ENCODE measurements around the gene CNKSR3. TPM values are rescaled to one million over a fixed set of nuclear protein-coding genes. Genes with fewer than 3 reads are reported as not detected.
A peak's percentile ranks its signal among the peaks of the same experiment; 100 is the strongest.

Gene CNKSR3
- total and polyA plus RNA-seq, 8 donors: 10.5 to 33.2 (median 29.8) TPM

DNA sequence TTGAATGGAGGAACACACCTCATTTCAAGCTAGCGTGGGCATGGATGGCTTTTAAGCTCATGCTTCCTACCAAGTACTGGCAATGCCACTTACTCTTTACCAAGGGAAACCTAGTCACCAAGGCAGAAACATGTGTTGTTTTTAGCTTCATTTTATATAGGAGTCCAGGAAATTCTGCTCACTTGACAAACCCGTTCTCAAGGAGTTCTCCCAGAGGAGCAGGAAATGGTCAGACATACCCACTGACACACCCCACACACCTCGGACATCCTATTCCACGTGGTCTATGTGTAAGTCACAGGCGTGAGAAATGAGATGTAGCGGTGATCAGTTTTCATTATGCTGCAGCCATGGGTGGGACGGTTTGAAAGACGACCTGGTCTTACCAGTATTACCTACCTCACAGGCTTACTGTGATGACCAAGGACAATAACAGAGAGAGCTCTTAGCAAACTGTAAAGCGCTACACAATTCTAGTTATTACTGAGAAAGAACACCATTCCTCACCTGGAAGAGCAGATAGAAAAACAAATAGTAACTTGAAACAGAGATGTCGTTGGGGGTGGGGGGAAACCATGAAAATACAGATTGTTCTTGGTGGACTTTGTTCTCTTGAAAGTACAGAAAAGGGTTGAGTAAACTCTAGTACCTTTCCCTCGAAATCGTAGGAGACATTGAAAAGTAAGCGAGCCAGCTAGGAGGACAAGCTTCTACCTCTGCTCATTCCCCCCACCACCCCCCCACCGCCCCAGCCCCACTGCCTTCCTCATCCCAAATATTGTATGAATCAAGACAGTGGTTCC, 1.7 kb downstream of the CNKSR3 start:
- Histone ChIP-seq H3K4me1 (peaks cover 0 to 37% of the 10 kb centered on the region in 2 donors), H3K36me3 (no peaks in the 10 kb centered on the region), H3K4me3 (peak overlapping the region; percentile 68 to 72), H3K27ac (peak overlapping the region; percentile 86 to 93), H3K9me3 (no peaks in the 10 kb centered on the region), H3K27me3 (peaks cover 0 to 31% of the 10 kb centered on the region in 2 donors)
- ATAC-seq (peak; percentile 6), DNase-seq (peak in 2 of 4 donors; percentile 22 to 44)
- intact Hi-C loops (cut with DNase I): no loop called here
- TF ChIP-seq, protein P1, sequence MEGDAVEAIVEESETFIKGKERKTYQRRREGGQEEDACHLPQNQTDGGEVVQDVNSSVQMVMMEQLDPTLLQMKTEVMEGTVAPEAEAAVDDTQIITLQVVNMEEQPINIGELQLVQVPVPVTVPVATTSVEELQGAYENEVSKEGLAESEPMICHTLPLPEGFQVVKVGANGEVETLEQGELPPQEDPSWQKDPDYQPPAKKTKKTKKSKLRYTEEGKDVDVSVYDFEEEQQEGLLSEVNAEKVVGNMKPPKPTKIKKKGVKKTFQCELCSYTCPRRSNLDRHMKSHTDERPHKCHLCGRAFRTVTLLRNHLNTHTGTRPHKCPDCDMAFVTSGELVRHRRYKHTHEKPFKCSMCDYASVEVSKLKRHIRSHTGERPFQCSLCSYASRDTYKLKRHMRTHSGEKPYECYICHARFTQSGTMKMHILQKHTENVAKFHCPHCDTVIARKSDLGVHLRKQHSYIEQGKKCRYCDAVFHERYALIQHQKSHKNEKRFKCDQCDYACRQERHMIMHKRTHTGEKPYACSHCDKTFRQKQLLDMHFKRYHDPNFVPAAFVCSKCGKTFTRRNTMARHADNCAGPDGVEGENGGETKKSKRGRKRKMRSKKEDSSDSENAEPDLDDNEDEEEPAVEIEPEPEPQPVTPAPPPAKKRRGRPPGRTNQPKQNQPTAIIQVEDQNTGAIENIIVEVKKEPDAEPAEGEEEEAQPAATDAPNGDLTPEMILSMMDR (IDR thresholded peaks at IDR 0.05): no peak

DNA sequence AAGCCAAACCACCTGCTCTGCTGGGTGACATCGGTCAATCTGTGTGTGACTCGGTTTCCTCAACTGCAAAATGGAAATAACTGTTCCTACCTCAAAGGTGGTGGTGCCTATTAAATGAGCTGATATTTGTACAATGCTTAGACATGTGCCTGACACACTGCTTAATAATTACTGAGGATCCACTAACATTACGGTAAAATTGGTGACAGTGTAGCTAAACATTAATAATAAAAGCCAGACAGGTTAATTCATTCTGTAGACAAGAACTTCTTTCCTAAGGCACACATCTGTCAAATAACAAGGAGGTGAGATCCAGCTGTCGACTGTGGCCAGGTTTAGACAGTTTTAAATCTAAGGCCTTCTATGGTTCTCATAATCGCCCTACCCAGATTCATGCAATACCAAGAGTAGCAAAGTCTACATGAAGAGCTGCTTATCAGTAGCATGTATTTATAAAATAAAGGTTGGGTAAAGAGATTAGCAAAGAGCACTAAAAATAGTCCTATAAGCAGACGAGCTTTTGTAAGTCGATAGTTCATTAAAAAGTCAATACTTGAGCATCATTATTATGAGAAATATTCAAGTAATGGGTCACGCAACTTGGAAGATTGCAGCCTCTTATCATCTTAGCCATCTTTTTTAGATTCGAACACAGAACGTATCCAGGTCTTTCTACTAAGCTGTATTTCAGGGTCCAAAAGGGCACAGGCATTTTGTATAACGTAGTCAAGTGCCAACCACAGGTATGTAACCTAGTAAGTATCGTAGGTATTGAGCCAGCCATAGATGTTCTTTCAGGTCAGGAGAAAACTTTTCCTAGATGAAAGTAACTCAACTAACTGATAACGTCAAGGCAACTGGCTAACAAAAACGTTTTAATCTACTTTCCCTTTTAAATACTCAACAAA, 3.2 kb downstream of the CNKSR3 start:
- Histone ChIP-seq H3K27me3 (peaks cover 0 to 31% of the 10 kb centered on the region in 2 donors), H3K4me1 (peaks cover 0 to 37% of the 10 kb centered on the region in 2 donors), H3K27ac (no peak overlapping the region), H3K36me3 (no peaks in the 10 kb centered on the region), H3K9me3 (no peaks in the 10 kb centered on the region), H3K4me3 (no peak overlapping the region)
- ATAC-seq (no peak), DNase-seq (no peak)
- TF ChIP-seq, protein P1 (IDR thresholded peaks at IDR 0.05): no peak
- intact Hi-C loops (cut with DNase I): no loop called here

DNA sequence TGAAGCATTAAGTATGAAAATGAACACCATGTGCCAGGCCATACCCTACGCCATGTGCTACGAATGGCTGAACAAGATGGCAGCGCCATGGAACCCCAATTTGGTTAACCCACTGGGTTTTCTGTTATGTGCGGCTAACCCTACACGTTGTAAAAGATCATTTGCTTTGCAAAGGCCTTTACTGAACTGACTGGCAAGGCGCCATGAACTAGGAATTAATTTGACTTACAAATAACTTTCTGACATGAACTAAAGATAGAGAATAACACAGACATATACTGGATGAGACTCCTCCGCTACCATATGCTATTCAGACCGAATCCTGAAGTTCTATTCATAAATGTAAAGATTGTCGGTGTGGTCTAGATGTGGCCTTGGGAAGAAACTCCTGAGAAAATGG, 3.9 kb downstream of the CNKSR3 start:
- peaks cover 0 to 31% of the 10 kb centered on the region in 2 donors for H3K27me3 ChIP-seq
- DNase-seq (no peak), ATAC-seq (no peak)
- no peak overlapping the region for H3K27ac ChIP-seq
- H3K4me3 ChIP-seq: no peak overlapping the region
- H3K36me3 ChIP-seq: no peaks in the 10 kb centered on the region
- no peaks in the 10 kb centered on the region for H3K9me3 ChIP-seq
- intact Hi-C loops (cut with DNase I): no loop called here
- peaks cover 0 to 32% of the 10 kb centered on the region in 2 donors for H3K4me1 ChIP-seq
- TF ChIP-seq, protein P1 (IDR thresholded peaks at IDR 0.05): no peak

DNA sequence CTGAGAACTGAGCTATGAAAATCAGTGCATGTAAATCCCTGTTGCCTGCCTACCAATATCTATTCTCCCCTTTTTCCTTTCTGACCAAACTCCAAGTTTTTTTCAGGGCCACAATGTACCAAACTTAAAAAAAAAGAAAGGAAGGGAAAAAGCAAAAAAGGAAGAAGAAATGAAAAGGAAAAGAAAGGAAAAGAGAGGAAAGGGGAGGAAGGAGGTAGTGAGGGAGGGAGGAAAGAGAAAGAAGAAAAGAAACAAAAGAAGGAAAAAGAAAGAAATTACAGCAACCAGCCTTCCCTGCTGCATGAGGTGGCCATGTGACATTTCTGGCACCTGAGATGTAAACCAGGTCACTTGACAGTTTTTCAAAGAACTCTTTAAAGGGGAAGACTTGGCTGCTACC, 4.4 kb downstream of the CNKSR3 start:
- no peak for DNase-seq
- H3K4me3 ChIP-seq: no peak overlapping the region
- TF ChIP-seq, protein P1 (IDR thresholded peaks at IDR 0.05): no peak
- intact Hi-C loops (cut with DNase I): no loop called here
- H3K36me3 ChIP-seq: no peaks in the 10 kb centered on the region
- no peak for ATAC-seq
- H3K27me3 ChIP-seq: peaks cover 0 to 29% of the 10 kb centered on the region in 2 donors
- no peaks in the 10 kb centered on the region for H3K9me3 ChIP-seq
- peaks cover 0 to 29% of the 10 kb centered on the region in 2 donors for H3K4me1 ChIP-seq
- no peak overlapping the region for H3K27ac ChIP-seq
